Panc1 (cell line): ENCODE results near the gene GTF2H3.

Source experiments
- CTCF ChIP-seq: fragments of 450-650 bp; IDR thresholded peaks from 2 replicates; pipeline ENCODE4 v1.5.1; 2017; ENCODE audit warnings: mild to moderate bottlenecking
- POLR2AphosphoS5 ChIP-seq: IDR thresholded peaks from 2 replicates; pipeline ENCODE4 v1.6.1; 2012; ENCODE audit warnings: mild to moderate bottlenecking, low read depth, low read length, moderate library complexity
- REST ChIP-seq, 2 experiments: IDR thresholded peaks; 2 replicates each; pipeline ENCODE4 v1.6.1; 2011 to 2012; ENCODE audit warnings: low read depth in 2 of 2, control low read depth in 1 of 2, low read length in 1 of 2, mild to moderate bottlenecking in 1 of 2, moderate library complexity in 1 of 2; ENCODE audit not compliant: insufficient read depth in 1 of 2
- SIN3A ChIP-seq: IDR thresholded peaks from 2 replicates; pipeline ENCODE4 v1.6.1; 2012; ENCODE audit warnings: low read depth, mild to moderate bottlenecking, low read length, moderate library complexity, borderline replicate concordance; ENCODE audit not compliant: insufficient read depth

GRCh38 chr12:123696646-123697045 lies 63.0 kb downstream of the GTF2H3 start:
- no peak for TF ChIP-seq POLR2AphosphoS5
- no peak for TF ChIP-seq CTCF
- no peak for TF ChIP-seq REST (IDR thresholded peaks at IDR 0.05; ENCODE audit: insufficient read depth in 1 of 2, low read depth in 2 of 2, low read length in 1 of 2)
- no peak for TF ChIP-seq SIN3A
